HG02623 (cell line): ENCODE data around the gene FGR.
"Not testable (repeated sequence)": the region's sequence is repeated elsewhere in the genome, so short reads cannot be mapped to it uniquely, and the experiment has no call there.

Source experiments
- ATAC-seq: cut with Tn5 transposase; IDR thresholded peaks from one replicate; pipeline ENCODE4 v1.9.1; 2021; ENCODE audit warnings: moderate library complexity; ENCODE audit not compliant: unreplicated experiment

Gene FGR

GRCh38 chr1:27660300-27660835 lies 25.4 kb upstream of the FGR start:
- ATAC-seq = no peak

- peak; percentile 68 for ATAC-seq
Observed at GRCh38 chr1:27659497-27660299, 24.7 kb upstream of the FGR start.

GRCh38 chr1:27658951-27659496 lies 24.0 kb upstream of the FGR start:
- ATAC-seq = peak; percentile 10

GRCh38 chr1:27656157-27656893 lies 21.3 kb upstream of the FGR start:
- ATAC-seq = no peak

- ATAC-seq = no peak
Observed at GRCh38 chr1:27655151-27655937, 20.4 kb upstream of the FGR start.

GRCh38 chr1:27652111-27652864 lies 17.3 kb upstream of the FGR start:
- ATAC-seq = no peak

- no peak for ATAC-seq
Observed at GRCh38 chr1:27650539-27651175, 15.7 kb upstream of the FGR start.

- no peak for ATAC-seq
Observed at GRCh38 chr1:27650171-27650538, 15.2 kb upstream of the FGR start.

- ATAC-seq = no peak
Observed at GRCh38 chr1:27649306-27649635, 14.3 kb upstream of the FGR start.

GRCh38 chr1:27648602-27649305 lies 13.8 kb upstream of the FGR start:
- ATAC-seq = no peak

- ATAC-seq = no peak
Observed at GRCh38 chr1:27647328-27647727, 12.3 kb upstream of the FGR start.

- no peak for ATAC-seq
Observed at GRCh38 chr1:27646676-27647075, 11.7 kb upstream of the FGR start.

GRCh38 chr1:27645071-27645415 lies 10.1 kb upstream of the FGR start:
- ATAC-seq = no peak

GRCh38 chr1:27644369-27645070 lies 9.5 kb upstream of the FGR start:
- no peak for ATAC-seq

- ATAC-seq = no peak
Observed at GRCh38 chr1:27643600-27644368, 8.8 kb upstream of the FGR start.

- not testable (repeated sequence) for ATAC-seq
Observed at GRCh38 chr1:27640514-27640913, 5.5 kb upstream of the FGR start.

- ATAC-seq = no peak
Observed at GRCh38 chr1:27638805-27639204, 3.8 kb upstream of the FGR start.
